ENCODE results near the gene XK.
A peak's percentile ranks its signal among the peaks of the same experiment; 100 is the strongest.

The XK gene, protein sequence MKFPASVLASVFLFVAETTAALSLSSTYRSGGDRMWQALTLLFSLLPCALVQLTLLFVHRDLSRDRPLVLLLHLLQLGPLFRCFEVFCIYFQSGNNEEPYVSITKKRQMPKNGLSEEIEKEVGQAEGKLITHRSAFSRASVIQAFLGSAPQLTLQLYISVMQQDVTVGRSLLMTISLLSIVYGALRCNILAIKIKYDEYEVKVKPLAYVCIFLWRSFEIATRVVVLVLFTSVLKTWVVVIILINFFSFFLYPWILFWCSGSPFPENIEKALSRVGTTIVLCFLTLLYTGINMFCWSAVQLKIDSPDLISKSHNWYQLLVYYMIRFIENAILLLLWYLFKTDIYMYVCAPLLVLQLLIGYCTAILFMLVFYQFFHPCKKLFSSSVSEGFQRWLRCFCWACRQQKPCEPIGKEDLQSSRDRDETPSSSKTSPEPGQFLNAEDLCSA

DNA sequence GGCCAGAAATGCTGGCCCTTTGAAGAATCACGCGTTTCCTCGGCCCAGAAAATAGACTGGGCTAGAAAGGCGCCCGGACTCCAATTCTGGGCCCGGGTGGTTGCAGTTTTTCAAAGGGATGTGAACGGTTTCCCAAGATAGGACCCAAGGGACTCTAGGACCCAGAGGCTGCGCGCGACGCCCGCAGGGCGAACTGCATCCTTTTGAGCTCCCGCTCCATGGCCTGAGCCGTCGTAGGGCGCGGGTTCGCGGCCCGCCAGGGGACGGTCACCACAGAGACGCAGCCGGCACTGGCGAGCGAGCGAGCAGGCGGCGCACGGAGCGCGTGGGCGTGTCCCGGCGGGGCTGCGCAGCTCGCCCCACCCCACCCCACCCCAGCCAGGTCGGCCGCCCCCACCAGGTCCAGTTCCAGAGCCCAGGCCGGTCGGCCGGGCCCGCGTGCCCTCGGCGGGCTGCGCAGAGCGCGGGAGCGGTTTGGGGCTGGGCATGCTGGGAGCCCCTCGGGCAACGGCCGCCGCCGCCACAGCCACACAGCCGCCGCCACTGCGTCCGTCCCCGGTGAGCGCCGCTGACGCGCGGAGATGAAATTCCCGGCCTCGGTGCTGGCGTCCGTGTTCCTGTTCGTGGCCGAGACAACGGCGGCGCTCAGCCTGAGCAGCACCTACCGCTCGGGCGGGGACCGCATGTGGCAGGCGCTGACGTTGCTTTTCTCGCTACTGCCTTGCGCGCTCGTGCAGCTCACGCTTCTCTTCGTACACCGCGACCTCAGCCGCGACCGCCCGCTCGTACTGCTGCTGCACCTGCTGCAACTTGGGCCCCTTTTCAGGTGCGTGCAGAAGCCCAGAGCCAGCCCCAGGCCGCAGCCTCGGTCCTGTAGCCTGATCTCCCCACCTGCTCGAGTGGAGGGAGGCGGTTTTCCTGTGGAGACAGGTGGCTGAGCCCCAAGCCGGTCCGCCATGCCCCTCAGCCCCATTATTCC, at the start of gene XK:
TSS of gene XK (plus strand) at position 411 of the 979 bp plus-strand sequence. CDS start at position 582, 171 bp downstream.
- TF ChIP-seq NFIC (IDR thresholded peaks at IDR 0.05) = no peak
- no peak for TF ChIP-seq TEAD4 (IDR thresholded peaks at IDR 0.05)
- TF ChIP-seq, protein P1, sequence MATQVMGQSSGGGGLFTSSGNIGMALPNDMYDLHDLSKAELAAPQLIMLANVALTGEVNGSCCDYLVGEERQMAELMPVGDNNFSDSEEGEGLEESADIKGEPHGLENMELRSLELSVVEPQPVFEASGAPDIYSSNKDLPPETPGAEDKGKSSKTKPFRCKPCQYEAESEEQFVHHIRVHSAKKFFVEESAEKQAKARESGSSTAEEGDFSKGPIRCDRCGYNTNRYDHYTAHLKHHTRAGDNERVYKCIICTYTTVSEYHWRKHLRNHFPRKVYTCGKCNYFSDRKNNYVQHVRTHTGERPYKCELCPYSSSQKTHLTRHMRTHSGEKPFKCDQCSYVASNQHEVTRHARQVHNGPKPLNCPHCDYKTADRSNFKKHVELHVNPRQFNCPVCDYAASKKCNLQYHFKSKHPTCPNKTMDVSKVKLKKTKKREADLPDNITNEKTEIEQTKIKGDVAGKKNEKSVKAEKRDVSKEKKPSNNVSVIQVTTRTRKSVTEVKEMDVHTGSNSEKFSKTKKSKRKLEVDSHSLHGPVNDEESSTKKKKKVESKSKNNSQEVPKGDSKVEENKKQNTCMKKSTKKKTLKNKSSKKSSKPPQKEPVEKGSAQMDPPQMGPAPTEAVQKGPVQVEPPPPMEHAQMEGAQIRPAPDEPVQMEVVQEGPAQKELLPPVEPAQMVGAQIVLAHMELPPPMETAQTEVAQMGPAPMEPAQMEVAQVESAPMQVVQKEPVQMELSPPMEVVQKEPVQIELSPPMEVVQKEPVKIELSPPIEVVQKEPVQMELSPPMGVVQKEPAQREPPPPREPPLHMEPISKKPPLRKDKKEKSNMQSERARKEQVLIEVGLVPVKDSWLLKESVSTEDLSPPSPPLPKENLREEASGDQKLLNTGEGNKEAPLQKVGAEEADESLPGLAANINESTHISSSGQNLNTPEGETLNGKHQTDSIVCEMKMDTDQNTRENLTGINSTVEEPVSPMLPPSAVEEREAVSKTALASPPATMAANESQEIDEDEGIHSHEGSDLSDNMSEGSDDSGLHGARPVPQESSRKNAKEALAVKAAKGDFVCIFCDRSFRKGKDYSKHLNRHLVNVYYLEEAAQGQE (IDR thresholded peaks at IDR 0.05; ENCODE audit: low read depth) = no peak
- TF ChIP-seq RAD21 (IDR thresholded peaks at IDR 0.05; ENCODE audit: low read depth) = no peak
- TF ChIP-seq CREB1 (IDR thresholded peaks at IDR 0.05; ENCODE audit: low read depth) = no peak
- no peak for TF ChIP-seq TAF1 (IDR thresholded peaks at IDR 0.05; ENCODE audit: low read depth)
- TF ChIP-seq, protein P2, sequence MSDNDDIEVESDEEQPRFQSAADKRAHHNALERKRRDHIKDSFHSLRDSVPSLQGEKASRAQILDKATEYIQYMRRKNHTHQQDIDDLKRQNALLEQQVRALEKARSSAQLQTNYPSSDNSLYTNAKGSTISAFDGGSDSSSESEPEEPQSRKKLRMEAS (IDR thresholded peaks at IDR 0.05) = peak; percentile 92
- TF ChIP-seq ZBTB7A (IDR thresholded peaks at IDR 0.05; ENCODE audit: low read depth) = no peak

DNA sequence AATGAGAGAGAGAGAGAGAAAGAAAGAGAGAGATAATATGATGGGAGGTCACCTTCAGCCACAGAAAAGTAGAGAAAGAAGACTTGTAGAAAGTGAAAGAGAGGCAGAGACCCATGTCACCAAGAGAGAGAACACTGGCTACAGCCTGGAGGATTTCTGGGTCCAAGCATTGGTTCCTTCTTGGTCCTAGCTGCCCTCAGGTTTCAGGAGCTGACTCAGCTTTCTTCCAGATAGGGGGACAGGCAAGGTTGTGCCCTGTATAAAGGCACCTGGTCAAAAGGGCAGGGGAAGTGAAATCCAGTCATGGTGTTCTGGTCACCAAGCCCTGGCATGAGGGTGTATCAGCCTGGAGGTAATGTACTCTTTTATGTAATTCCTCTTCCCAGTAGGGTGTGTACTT, 47.5 kb upstream of the XK start:
- TF ChIP-seq EP300 (IDR thresholded peaks at IDR 0.05; ENCODE audit: borderline replicate concordance) (no peak), CEBPB (IDR thresholded peaks at IDR 0.05) (no peak), TCF12 (IDR thresholded peaks at IDR 0.05; ENCODE audit: low read depth) (no peak), TEAD4 (IDR thresholded peaks at IDR 0.05) (no peak), RAD21 (IDR thresholded peaks at IDR 0.05; ENCODE audit: low read depth) (no peak), CREB1 (IDR thresholded peaks at IDR 0.05; ENCODE audit: low read depth) (no peak), FOXM1 (IDR thresholded peaks at IDR 0.05; ENCODE audit: borderline replicate concordance, low read depth) (no peak), EGR1 (IDR thresholded peaks at IDR 0.05) (no peak), YY1 (IDR thresholded peaks at IDR 0.05; ENCODE audit: low read depth) (no peak)
- TF ChIP-seq, protein P3, sequence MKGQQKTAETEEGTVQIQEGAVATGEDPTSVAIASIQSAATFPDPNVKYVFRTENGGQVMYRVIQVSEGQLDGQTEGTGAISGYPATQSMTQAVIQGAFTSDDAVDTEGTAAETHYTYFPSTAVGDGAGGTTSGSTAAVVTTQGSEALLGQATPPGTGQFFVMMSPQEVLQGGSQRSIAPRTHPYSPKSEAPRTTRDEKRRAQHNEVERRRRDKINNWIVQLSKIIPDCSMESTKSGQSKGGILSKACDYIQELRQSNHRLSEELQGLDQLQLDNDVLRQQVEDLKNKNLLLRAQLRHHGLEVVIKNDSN (IDR thresholded peaks at IDR 0.05) = no peak
- TF ChIP-seq, protein P1 (IDR thresholded peaks at IDR 0.05; ENCODE audit: low read depth) = no peak
- TF ChIP-seq, protein P2 (IDR thresholded peaks at IDR 0.05) = no peak

DNA sequence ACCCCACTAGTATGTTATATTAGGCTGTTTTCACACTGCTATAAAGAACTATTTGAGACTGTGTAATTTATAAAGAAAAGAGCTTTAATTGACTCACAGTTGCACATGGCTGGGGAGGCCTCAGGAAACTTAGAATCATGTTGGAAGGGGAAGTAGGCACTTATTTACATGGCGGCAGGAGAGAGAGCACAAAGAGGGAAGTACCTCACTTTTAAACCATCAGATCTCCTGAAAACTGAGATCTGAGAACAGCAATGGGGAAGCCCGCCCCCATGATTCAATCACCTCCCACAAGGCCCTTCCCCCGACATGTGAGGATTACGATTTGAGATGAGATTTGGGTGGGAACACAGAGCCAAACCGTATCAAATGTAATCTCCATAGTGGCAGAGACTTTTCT, 45.4 kb upstream of the XK start:
- TF ChIP-seq CREB1 (IDR thresholded peaks at IDR 0.05; ENCODE audit: low read depth) (no peak), YY1 (IDR thresholded peaks at IDR 0.05; ENCODE audit: low read depth) (no peak), TEAD4 (IDR thresholded peaks at IDR 0.05) (no peak), NFIC (IDR thresholded peaks at IDR 0.05) (no peak), EGR1 (IDR thresholded peaks at IDR 0.05) (no peak), TCF12 (IDR thresholded peaks at IDR 0.05; ENCODE audit: low read depth) (no peak), RAD21 (IDR thresholded peaks at IDR 0.05; ENCODE audit: low read depth) (no peak), FOXM1 (IDR thresholded peaks at IDR 0.05; ENCODE audit: borderline replicate concordance, low read depth) (no peak), EP300 (IDR thresholded peaks at IDR 0.05; ENCODE audit: borderline replicate concordance) (no peak), CEBPB (IDR thresholded peaks at IDR 0.05) (no peak), ZBTB7A (IDR thresholded peaks at IDR 0.05; ENCODE audit: low read depth) (no peak)
- TF ChIP-seq, protein P3 (IDR thresholded peaks at IDR 0.05) = no peak

DNA sequence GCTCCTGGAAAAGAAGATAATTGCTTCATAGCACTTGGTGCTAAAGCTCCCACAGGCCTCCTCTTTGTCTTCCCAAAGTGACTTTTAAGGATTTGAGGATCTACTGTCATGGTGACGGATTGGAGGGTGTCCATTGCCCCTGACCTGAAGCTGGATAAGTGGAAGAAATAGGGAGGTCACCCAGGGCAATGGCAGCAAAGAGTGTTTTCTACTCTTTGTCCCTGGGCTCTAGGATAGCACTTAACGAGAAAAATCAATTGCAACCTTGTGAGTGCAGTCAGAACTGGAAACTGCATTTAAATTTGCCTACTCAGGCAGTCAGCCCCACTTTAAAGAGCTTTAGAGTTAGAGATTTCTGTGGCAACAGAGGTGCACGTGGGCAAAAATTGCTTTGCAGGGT, 43.7 kb upstream of the XK start:
- TF ChIP-seq, protein P1 (IDR thresholded peaks at IDR 0.05; ENCODE audit: low read depth) = no peak
- TF ChIP-seq EGR1 (IDR thresholded peaks at IDR 0.05) (no peak), NFIC (IDR thresholded peaks at IDR 0.05) (no peak), RAD21 (IDR thresholded peaks at IDR 0.05; ENCODE audit: low read depth) (no peak), ZBTB7A (IDR thresholded peaks at IDR 0.05; ENCODE audit: low read depth) (no peak)
- TF ChIP-seq, protein P3 (IDR thresholded peaks at IDR 0.05) = no peak
- TF ChIP-seq, protein P2 (IDR thresholded peaks at IDR 0.05) = no peak

Data from Ishikawa (cell line).